ENCODE results near the gene RBPJL. TPM values are rescaled to one million over a fixed set of nuclear protein-coding genes. Genes with fewer than 3 reads are reported as not detected.

Gene RBPJL
- total and polyA plus RNA-seq, 8 donors: 169 to 1,575 (median 454) TPM

- ATAC-seq: peak in 3 of 4 donors; percentile 66 to 85 (median 69)
These were observed 31.3 kb upstream of the RBPJL start for GRCh38 chr20:45275338-45275737.

GRCh38 chr20:45279992-45280391 is 26.6 kb upstream of the RBPJL start:
- ATAC-seq (no peak), DNase-seq (no peak), FAIRE-seq (no peak)
- Histone ChIP-seq H3K4me3 (no peak overlapping the region), H3K27me3 (no peaks in the 10 kb centered on the region), H3K27ac (no peak overlapping the region), H3K4me1 (peaks cover 0 to 11% (median 5%) of the 10 kb centered on the region in 3 donors), H3K9me3 (no peaks in the 10 kb centered on the region), H3K36me3 (no peaks in the 10 kb centered on the region)
- TF ChIP-seq CTCF (IDR thresholded peaks at IDR 0.05): no peak
- intact Hi-C loops (cut with DNase I): loop anchor here in 1 of 3 donors (10.0 kb wide), 1 partner anchor 155 kb away; the partner anchor contains the start of gene WFDC12
- WGBS, 2 donors: 45 to 68% methylated on average over 1 of the region's 1 CpG

More at GRCh38 chr20:45275338-45275737, 31.3 kb upstream of the RBPJL start:
- Histone ChIP-seq H3K4me3 (no peak overlapping the region), H3K27ac (no peak overlapping the region), H3K9me3 (no peaks in the 10 kb centered on the region), H3K4me1 (peaks cover 0 to 12% (median 10%) of the 10 kb centered on the region in 3 donors), H3K36me3 (no peaks in the 10 kb centered on the region), H3K27me3 (no peaks in the 10 kb centered on the region)
- FAIRE-seq: no peak
- peak in 1 of 6 donors; percentile 15 for DNase-seq
- intact Hi-C loops (cut with DNase I): no loop called here
- no peak for TF ChIP-seq CTCF (IDR thresholded peaks at IDR 0.05)
- WGBS, 2 donors: 14 to 20% methylated on average over 3 of the region's 3 CpGs

GRCh38 chr20:45282700-45283550 is 23.7 kb upstream of the RBPJL start:
- Histone ChIP-seq H3K9me3 (no peaks in the 10 kb centered on the region), H3K27me3 (no peaks in the 10 kb centered on the region), H3K36me3 (no peaks in the 10 kb centered on the region), H3K4me1 (no peaks in the 10 kb centered on the region), H3K4me3 (no peak overlapping the region), H3K27ac (no peak overlapping the region)
- intact Hi-C loops (cut with DNase I): loop anchor here in 1 of 3 donors (10.0 kb wide), 1 partner anchor 158 kb away; the partner anchor contains the start of gene WFDC12
- ATAC-seq: no peak
- no peak for FAIRE-seq
- TF ChIP-seq CTCF (IDR thresholded peaks at IDR 0.05): no peak
- DNase-seq: no peak
- WGBS, 2 donors: 60 to 75% methylated on average over 7 of the region's 7 CpGs

GRCh38 chr20:45283551-45284057 is 23.0 kb upstream of the RBPJL start:
- no peaks in the 10 kb centered on the region for H3K27me3 ChIP-seq
- FAIRE-seq: no peak
- H3K36me3 ChIP-seq: no peaks in the 10 kb centered on the region
- no peak for ATAC-seq
- WGBS, 2 donors: 32 to 55% methylated on average over 4 of the region's 4 CpGs
- intact Hi-C loops (cut with DNase I): loop anchor here in 1 of 3 donors (10.0 kb wide), 1 partner anchor 159 kb away; the partner anchor contains the start of gene WFDC12
- no peak for TF ChIP-seq CTCF (IDR thresholded peaks at IDR 0.05)
- no peak overlapping the region for H3K27ac ChIP-seq
- no peak overlapping the region for H3K4me3 ChIP-seq
- DNase-seq: no peak
- no peaks in the 10 kb centered on the region for H3K4me1 ChIP-seq
- H3K9me3 ChIP-seq: no peaks in the 10 kb centered on the region

All from pancreas (tissue), 10 donors.